GM12873 (cell line): ENCODE results near the gene AURKA.

Experiments used
- TF ChIP-seq, protein P1 (sequence below): IDR thresholded peaks from 2 replicates; pipeline ENCODE4 v1.5.1; 2012; ENCODE audit warnings: low read depth, mild to moderate bottlenecking, moderate library complexity, low read length, control low read depth; ENCODE audit not compliant: insufficient read depth; ENCODE audit errors: missing control alignments

AURKA gene

DNA sequence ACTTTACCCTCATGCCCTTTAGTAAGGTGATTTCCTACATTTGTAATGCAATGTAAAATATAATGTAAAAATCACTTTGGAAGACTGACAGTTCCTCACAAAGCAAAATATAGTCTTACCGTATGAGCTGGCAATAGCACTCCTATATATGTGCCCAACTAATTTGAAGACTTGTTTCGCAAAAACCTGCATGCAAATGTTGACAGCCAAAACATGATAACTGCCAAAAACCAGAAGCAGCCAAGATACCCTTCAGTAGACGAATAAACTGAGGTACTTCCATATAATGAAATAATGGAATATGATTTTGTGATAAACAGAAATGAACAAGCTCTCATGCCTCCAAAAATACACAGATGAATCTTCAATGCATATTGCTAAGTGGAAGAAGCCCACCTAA, 13.6 kb downstream of the AURKA start:
- TF ChIP-seq, protein P1, sequence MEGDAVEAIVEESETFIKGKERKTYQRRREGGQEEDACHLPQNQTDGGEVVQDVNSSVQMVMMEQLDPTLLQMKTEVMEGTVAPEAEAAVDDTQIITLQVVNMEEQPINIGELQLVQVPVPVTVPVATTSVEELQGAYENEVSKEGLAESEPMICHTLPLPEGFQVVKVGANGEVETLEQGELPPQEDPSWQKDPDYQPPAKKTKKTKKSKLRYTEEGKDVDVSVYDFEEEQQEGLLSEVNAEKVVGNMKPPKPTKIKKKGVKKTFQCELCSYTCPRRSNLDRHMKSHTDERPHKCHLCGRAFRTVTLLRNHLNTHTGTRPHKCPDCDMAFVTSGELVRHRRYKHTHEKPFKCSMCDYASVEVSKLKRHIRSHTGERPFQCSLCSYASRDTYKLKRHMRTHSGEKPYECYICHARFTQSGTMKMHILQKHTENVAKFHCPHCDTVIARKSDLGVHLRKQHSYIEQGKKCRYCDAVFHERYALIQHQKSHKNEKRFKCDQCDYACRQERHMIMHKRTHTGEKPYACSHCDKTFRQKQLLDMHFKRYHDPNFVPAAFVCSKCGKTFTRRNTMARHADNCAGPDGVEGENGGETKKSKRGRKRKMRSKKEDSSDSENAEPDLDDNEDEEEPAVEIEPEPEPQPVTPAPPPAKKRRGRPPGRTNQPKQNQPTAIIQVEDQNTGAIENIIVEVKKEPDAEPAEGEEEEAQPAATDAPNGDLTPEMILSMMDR, result no peak

DNA sequence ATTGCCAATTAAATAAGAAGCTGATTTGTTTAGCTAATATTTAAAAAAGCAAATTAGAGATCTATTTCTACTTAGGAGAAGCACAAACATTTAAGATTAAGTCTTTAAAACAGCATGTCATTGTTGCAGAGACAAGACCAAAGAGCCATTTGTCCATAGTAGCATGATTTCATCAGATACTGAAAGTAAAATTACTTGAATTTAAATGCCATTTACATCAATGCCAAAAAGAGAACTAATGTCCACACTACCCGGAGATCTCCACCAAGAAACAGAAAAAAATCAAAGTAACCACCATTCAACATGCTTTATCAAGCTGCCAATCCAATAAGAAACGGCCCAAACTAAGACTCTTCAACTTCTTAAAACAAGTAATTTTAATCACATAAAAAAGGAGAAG, 15.7 kb downstream of the AURKA start:
- TF ChIP-seq, protein P1, result no peak

DNA sequence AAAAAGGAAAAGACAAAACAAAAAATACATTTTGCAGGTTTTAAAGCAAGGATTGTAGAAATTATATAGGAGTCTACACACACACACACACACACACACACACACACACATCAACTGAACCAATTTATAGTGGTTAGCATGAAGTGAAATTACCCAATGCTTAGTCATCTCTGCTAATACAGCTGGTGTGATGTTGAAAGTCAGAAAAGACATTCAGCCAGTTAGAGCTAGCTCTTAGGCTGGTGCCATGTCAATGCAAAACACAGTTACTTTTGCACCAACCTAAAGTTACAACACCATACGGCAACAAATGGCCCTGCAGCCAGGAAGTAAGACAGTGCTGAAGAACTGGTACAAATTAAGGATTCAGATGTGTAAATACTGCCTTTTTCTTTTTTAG, 18.1 kb downstream of the AURKA start:
- TF ChIP-seq, protein P1, result no peak

DNA sequence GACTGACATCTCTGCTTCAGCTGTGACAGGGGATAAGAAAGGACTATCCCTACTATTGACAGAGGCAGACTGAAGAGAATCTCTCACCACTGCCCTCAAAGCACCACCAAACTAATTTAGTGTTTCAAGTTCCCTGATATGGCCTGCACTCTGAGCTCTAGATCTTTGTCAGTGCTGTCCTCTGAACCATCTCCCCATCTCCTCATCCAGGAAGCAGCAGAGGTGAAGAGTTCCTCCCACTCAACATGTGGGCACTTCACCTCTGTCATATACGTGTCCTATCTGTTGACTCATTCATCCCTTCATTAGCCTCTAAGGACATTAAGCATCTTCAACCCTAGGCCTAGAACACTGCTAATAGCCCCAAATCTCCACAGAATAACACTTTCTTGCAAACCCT, 19.2 kb downstream of the AURKA start:
- TF ChIP-seq, protein P1, result no peak

DNA sequence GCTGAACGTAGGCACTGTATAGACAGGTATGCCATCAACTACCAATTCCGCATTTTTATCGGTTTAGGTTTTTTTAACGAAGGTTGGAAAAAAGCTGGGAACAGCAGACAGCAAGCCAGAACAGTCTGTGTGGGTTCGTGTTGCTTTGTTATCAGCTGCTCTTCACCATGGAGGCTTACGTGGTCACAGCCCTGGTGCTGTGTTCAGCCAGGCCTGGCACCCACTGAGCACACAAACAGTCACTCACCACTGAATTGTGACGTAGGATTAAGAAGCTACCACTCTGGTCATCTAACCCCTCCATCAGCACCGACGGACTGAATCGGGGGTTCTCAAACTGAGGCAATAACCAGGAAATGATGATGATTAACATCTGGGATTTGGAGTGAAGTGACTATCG, 20.0 kb downstream of the AURKA start:
- TF ChIP-seq, protein P1, result no peak

DNA sequence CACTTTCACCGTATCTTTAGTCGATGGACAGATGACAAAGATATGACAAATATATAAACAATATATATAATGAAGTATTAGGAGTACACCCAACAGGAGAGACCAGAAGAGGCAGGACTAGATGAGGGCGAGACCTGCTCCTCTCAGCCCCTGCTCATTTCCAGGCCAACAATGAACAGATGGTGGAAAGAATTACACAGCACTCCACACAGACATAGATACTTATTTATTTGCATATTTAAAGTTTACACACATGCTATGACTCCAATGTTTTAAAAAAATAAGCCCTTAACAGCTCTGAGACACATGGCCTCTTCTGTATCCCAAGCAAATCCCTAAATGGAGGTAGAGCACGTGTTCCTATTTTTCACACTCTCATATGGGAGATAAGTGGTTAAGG, 22.8 kb downstream of the AURKA start:
- TF ChIP-seq, protein P1, result no peak

DNA sequence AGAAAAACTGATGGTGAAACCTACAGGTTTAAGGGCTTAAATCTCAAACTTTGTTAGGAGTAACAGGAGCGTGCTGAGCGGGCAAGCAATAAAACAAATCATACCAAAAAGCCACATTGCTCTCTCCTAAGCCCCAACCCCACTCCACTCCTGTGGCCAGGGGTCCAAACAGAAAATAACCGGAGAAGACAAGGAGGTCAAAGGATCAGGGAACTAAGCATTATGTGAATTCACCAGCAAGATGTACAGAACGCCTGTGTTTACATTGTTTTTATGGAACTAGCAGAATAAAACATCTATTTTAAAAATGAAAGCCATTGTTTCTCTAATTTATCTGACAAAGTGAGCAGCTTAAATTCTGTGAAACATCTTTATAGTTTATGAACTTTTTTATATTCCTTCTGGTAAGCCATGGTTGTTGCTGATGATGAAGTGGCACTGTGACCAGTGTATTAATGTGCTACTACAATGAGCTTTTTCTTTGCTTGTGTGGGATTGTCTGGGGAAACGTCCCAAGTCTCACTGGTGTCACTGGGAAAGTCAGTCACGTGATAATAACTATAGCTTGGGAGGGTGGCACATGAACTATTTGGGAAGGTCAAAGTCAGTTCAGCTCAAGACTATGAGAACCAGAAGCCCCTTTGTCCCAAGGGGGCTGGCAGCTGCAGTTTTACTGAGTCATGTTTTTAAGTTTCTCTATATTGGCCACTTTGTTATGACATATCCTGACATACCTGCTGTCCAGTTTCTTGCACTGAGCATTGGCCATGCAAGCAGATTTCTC, 23.5 kb downstream of the AURKA start:
- TF ChIP-seq, protein P1, result no peak

DNA sequence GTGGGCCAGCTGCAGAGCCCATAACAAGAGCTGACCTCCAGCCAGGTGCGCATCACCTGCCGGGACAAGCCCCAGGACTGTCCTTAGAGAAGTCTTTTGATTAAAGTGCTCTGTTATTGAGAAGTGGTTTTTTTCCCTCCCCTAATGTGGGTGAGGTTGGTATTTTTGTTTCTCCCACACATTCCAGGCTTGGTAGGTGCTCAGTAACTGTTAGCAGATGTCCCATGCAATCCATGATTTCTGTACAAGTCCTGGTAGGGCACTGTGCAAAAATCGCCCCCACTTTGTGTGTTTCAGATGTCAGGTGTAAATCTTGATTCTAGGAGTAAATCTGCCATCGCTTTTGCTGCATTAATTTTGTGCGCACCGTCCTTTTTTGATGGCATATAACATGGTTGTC, 28.5 kb downstream of the AURKA start:
- TF ChIP-seq, protein P1, result no peak
